ENCODE results near the gene CT55.
"Not testable (repeated sequence)": the region's sequence is repeated elsewhere in the genome, so short reads cannot be mapped to it uniquely, and the experiment has no call there.

The CT55 gene, protein sequence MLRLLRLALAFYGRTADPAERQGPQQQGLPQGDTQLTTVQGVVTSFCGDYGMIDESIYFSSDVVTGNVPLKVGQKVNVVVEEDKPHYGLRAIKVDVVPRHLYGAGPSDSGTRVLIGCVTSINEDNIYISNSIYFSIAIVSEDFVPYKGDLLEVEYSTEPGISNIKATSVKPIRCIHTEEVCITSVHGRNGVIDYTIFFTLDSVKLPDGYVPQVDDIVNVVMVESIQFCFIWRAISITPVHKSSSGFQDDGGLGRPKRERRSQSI

DNA sequence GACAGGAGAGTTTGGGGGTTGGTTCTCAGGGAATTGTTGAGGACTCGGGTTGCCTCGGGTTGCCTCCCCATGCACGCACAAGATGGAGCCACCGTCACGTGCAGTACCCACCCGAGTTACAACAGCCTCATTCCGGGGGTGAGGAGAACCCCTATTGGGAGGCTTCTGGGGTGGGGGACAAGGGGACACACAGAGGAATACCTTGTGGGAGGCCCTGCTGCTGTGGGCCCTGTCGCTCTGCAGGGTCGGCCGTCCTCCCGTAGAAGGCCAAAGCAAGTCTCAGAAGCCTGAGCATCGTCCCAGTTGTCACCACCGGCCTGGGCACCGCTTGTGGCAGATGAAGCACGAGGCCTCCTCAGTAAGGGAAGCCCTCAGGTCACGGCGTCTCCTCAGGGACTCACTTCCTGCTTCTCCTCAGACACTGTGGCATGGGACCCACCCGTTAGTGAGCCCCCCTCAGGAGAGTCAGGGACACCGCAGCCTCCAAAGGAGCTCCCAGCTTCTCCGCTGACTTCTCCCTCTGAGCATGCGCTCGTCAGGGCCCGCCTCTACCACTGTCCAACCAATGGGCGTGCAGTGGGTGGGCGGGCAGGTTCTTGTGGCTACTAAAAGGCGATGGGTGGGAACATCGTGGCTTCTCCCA is at the start of gene CT55:
Gene CT55, minus strand, starts transcription at position 522 of the 643 bp plus-strand sequence. Its CDS starts 227 bp downstream, at position 295.
- Histone ChIP-seq H3K4me3 (no peak within 1 kb of the TSS), H3K27ac (no peak within 1 kb of the TSS)

GRCh38 chrX:135213200-135213844 is 42.1 kb upstream of the CT55 start:
- H3K27ac ChIP-seq = no peak overlapping the region
- no peak overlapping the region for H3K4me3 ChIP-seq

- not testable (repeated sequence) for H3K4me3 ChIP-seq, H3K27ac ChIP-seq
These were observed 35.2 kb upstream of the CT55 start for GRCh38 chrX:135206427-135206826.

DNA sequence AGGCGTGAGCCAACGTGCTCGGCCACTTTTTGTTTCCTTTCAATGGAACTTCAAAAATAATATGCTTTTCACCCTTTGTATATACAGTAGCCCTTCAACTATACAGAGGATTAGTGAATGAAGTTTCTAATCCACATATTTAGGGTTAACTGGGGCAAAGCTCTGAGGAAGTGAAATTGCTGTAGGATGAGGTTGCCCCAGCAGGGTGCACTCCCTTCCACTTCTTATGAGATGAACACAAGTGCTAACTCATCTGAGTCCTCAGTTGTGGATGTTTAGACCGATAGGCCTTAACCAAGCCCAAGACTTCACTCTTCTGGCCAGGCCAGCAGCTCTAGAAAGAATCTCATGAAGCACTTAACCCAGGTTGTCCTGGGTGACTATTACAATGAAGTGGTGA is 29.1 kb upstream of the CT55 start:
- Histone ChIP-seq H3K27ac (no peak overlapping the region), H3K4me3 (no peak overlapping the region)

GRCh38 chrX:135194684-135195083 is 23.5 kb upstream of the CT55 start:
- H3K4me3 ChIP-seq = no peak overlapping the region
- no peak overlapping the region for H3K27ac ChIP-seq

- H3K4me3 ChIP-seq = no peak overlapping the region
- no peak overlapping the region for H3K27ac ChIP-seq
These were observed 22.5 kb upstream of the CT55 start for GRCh38 chrX:135193740-135194139.

DNA sequence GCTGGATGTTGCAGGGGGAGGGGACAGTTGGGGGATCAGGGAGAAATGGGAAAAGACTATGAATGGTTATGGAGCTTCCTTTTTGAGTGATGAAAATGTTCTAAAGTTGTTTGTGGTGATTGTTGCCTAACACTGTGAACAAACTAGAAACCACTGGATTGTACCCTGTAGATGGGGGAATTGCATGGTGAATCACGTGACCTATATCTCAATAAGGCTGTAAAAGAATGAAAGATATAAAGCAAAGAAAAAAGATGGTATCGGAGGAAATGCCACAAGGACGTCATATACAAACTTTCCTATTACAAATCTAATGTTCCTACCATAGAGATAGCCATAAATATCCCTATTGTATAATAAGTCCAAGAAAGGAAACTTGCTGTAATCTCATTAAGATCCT is 20.6 kb upstream of the CT55 start:
- Histone ChIP-seq H3K27ac (no peak overlapping the region), H3K4me3 (no peak overlapping the region)

GRCh38 chrX:135185795-135186443 is 14.7 kb upstream of the CT55 start:
- no peak overlapping the region for H3K27ac ChIP-seq
- no peak overlapping the region for H3K4me3 ChIP-seq

DNA sequence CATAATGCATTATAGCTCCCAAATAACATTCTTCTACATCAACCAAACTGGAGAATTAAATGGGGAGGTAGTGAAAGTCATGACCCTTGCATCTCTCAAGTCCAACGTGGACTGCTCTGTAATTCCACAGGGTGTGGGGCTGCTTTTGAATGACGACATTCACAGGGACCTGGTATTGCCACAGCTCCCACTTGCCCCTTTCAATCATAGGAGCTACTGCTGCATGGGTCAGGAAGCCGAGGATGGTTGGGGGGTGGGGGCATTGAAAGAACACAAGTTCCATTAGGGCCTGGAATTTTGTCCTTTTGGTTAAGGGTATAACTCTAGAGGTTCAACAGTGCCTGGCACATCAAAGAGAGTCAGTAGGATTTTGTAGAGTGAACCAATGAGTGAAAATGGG is 7.4 kb upstream of the CT55 start:
- Histone ChIP-seq H3K4me3 (no peak overlapping the region), H3K27ac (no peak overlapping the region)

- Histone ChIP-seq H3K27ac (no peak overlapping the region), H3K4me3 (no peak overlapping the region)
These were observed 730 bp downstream of the CT55 start for GRCh38 chrX:135170468-135170867.

- not testable (repeated sequence) for H3K4me3 ChIP-seq, H3K27ac ChIP-seq
These were observed 1.7 kb downstream of the CT55 start for GRCh38 chrX:135169534-135169933.

- Histone ChIP-seq H3K27ac (no peak overlapping the region), H3K4me3 (no peak overlapping the region)
These were observed 2.7 kb downstream of the CT55 start for GRCh38 chrX:135168486-135168885.

- H3K27ac ChIP-seq, H3K4me3 ChIP-seq: not testable (repeated sequence)
These were observed 16.5 kb downstream of the CT55 start for GRCh38 chrX:135154688-135155087.

DNA sequence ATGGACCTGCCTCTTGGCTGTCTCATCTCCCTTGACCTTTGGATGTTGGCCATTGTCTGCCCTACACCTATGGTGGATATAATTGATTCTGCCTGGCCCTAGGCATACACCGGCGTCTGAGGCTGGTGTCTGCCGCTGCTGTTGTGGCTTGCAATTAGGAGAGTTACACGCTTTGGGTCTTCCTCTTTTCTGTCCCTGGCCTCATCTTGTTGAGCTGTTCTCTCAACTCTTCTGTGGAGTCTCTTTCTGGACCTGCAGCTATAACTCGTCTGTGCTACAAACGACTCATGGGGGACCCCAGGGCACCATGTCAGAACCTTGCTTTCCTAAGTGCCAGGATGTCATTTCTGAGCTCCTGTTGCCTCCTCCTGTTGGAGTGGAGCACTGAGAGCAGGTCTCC is 45.1 kb downstream of the CT55 start:
- not testable (repeated sequence) for H3K27ac ChIP-seq, H3K4me3 ChIP-seq

GRCh38 chrX:135120056-135120576 is 51.1 kb downstream of the CT55 start, which contains the start of gene ETDB:
Gene ETDB (minus strand): TSS chrX:135120526. CDS start chrX:135119261, 1,265 bp downstream.
- not testable (repeated sequence) for H3K4me3 ChIP-seq, H3K27ac ChIP-seq

DNA sequence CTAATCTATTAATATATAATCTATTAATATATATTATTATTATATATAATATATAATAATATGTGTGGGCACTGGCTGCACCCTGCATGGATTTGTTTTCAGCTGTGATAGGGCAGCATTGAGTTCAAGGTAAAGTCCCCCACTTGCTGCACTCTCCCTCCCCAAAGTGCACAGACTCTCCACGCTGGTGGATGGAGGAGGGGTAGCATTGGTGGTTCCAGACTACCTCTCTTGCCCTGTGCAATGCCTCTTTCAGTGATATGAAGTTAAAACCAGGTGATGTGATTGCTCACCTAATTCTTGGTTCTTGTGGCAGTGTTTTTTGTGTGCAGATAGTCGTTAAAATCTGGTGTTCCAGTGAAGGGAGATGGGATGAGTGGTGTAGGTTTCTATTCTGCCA is 55.1 kb downstream of the CT55 start:
- not testable (repeated sequence) for H3K4me3 ChIP-seq, H3K27ac ChIP-seq

DNA sequence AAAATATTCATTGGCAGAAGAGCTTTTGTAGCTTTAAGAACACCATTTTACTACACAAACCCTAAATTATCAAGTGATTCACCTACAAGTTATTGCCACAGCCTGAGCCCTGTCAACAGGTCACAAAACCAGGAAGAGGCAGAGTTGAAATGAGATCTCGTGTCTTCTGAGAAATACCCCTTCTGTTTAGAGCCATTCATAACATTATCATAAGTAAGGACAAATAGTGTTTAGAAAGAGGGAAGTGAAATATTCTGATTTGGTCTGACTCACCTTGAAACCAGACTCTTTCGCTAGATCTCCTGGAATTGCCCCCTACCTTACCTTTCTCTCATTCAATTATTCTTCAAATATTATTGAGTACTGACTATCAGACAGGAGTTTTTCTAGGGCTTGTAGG is 56.8 kb downstream of the CT55 start:
- no peak overlapping the region for H3K4me3 ChIP-seq
- no peak overlapping the region for H3K27ac ChIP-seq

DNA sequence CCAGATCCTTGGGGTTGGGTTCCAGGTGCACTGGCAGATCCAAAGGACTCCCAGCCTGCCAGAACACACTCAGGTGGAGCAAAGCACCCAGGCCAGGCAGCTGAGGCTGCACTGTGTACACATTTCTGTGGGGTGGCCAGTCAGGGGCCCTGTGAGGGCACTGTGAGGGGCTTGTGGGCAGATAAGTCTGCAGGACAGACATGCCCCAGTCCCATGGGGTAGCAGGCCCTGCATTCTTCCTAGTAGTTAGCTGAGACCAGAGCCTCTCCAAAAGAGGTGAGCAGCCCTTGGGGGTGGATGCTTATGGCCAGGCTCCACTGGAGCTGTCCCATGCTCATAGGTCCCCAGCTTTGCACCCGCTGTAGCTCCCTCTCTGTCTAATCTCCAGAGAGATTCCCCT is 58.5 kb downstream of the CT55 start:
- Histone ChIP-seq H3K4me3 (no peak overlapping the region), H3K27ac (no peak overlapping the region)

- Histone ChIP-seq H3K27ac (no peak overlapping the region), H3K4me3 (no peak overlapping the region)
These were observed 59.0 kb downstream of the CT55 start for GRCh38 chrX:135112096-135112729.

DNA sequence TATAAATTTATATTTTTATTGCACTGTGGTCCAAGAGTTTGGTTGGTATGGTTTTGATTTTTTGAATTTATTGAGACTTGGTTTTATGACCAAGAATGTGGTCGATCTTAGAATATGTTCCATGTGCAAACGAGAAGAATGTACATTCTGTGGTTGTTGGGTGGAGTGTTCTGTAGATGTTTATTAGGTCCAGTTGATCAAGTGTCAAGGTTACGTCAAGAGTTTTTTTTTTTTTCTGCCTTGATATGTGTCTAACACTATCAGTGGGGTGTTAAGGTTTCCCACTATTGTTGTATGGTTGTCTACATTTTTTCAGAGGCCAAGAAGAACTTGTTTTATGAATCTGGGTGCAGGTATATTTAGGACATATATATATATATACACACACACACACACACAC is 61.6 kb downstream of the CT55 start:
- H3K27ac ChIP-seq = no peak overlapping the region
- no peak overlapping the region for H3K4me3 ChIP-seq

Measured in skin epidermis (tissue), 12 donors.